NCI-H510A (cell line): Measurements from ENCODE around the gene C3orf20.

Source experiments
- DNase-seq: peaks from one replicate; lab custom pipeline; 2025; lab: John Stamatoyannopoulos, UW

Gene C3orf20

DNA sequence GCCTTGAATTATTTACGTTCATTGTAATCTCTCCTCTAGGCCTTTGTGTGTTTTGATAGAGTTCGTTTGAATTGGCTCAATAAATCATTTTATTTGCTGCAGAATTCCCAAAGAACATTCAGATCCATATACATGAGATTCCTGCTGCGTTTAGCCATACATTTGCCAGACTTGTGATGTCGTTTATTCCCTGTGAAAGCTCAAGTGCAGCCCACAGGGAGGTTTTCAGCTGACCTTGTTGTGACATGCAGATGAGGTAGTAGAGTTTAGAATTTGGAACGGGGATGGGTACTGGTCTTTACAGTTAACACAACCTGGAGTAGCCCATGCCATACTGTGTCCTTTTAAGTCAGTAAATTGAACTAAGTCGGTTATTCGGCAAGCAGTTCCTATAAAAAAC is at the start of gene C3orf20:
Gene C3orf20 (plus strand): TSS at position 301 of the 400 bp plus-strand sequence. CDS start 7,573 bp downstream, outside the sequence.
- DNase-seq = no peak

DNA sequence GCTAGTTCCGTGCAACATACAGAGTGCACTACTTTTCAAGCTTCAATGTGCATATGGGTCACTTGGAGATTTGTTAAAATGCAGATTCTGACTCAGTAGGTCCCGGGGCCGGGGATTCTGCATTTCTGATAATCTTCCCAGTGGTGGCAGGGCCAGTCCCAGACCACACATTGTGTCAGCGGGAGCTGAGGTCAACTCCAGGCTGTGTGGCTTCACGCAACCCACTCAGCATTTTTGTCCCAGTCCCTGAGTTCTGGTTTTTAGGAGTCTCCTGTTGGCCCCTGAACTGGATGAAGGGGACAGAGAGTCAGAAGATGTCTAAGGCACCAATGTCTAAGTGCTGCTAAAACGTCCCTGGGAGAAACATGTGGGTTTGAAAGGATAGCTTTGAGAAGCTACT is 49.5 kb upstream of the C3orf20 start:
- no peak for DNase-seq

DNA sequence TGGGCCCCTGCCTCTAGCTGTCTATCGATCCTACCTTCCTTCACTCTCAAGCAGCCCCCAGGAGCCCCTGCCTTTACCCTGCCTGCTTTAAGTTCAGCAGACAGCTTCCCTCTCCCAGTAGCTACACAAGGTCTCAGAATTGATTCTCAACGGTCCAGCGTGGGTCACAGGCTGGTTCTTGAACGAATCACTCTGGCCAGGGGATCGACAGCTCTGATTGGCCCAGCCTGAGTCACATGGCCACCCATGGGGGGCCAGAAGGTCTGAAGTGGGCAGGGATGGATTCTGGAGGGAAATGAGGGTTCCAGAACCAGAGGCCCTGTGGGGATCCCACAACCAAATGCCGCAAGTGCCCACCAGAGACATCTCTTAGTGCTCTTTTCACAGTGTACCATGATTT is 47.1 kb upstream of the C3orf20 start:
- DNase-seq = no peak

GRCh38 chr3:14628406-14628805 is 46.5 kb upstream of the C3orf20 start:
- DNase-seq = no peak

DNA sequence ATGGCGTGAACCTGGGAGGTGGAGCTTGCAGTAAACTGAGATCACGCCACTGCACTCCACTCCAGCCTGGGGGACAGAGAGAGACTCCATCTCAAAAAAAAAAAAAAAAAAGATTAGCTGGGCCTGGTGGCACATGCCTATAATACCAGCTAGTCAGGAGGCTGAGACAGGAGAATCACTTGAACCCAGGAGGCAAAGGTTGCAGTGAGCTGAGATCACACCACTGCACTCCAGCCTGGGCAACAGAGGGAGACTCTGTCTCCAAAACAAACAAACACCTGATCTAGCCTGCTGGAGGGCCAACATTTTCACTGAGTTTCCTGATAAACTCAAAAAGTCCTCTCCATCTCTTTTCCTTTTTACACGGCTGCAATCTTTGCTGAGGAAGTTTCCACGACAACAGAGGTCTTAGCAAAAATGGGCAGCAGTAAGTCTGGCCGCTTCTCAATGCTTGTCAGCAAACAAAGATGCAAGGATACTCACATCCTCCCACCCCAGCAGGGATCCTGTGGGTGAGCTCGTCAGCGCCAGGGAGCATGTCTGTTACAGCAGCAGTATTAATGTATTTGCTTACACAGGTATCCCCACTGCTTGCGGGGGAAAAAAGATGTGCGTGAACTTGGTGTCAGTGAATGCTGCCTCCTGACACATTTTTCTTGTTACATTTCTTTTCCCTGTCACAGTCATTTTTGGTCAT is 44.4 kb upstream of the C3orf20 start:
- no peak for DNase-seq

DNA sequence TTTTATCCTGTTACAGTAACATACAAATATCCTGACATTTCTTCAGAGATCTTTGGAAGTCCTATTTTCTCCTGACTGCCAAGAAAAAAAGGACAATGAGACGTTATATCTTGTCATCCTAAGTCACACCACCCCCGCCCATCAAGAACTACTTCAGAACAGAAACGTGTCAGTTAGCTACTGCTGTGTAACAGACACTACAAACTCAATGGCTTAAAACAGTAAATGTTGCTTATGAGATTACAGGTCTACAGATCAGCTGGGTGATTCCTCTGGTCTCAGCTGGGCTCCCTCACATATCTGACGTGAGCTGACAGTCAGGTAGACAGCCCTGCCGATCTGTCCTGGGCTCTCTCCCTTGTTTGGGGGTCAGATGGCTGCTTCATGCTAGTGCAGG is 43.8 kb upstream of the C3orf20 start:
- DNase-seq = no peak

DNA sequence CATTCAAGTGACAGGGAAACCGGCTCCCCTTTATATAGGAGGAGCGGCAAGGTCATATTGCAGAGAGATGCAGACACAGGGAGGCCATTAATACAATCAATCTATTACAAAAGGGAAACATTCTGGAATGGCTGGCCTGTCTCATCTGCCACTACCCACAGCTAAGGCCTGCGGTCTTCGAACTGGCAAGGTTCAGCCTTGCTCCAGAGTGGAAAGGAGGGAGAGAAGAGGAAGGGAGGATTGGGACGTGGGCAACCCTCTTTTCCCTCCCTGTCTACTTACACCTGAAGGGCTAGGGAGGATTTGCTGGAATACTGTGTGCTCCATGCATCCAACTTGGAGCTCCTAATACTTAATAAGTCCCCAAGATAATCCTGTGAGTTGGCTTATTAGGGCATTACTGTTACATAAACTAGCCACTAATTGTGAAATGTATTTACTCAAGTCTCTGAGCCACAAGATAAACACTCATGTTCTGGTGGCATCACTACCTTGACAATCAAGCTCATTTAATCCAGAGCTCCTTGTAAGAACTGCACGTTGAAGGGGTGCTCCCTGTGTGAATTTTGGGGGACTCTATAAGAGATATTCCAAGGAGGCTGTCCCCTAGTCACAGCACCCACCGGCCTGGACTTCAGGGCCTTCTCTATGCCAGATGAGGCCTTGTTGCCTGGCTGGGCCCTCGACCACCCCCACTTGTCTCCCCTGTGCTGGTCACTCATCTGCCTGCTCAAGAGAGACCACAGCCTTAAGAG is 43.1 kb upstream of the C3orf20 start:
- no peak for DNase-seq

DNA sequence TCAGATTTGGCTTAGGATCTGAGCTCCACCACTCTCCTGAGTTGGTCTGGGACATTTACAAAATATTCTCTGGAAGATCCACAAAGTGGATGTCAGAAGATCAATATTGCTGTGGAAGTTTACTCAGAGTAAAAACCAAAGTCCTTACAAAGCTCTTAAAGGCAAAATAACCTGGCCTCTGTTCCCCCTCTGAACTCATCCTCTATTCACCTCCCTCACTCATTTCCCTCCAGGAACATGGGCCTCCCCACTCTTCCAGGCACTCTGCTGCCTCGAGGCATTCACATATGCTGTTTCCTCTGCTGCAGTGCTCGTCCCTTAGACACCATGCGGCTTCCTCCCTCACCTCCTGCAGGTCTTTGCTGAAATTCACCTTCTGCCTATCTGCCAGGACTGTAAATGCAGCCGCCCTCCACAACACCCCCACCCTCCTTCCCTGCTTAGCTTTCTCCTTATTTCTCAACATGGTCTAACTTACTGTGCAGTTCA is 42.5 kb upstream of the C3orf20 start:
- DNase-seq = no peak

DNA sequence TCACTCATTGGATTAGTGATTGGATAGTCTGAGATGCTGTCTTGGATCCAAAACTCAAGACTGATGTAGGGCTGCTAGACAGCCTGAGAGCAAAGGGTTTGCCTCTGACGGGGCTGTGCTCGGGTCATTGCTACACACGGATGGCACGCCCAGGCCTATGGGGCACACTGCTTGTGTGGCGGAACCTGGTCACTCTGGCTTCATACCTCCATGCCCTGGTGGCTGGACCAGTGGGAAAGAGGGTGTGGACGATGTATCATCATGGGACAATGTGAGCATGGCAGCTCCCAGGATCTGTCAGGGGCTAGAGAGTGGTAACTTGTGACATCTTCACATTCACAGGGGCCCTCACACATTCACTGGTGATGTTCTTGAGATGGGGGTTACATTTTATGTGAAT is 41.5 kb upstream of the C3orf20 start:
- DNase-seq = no peak

GRCh38 chr3:14633819-14634424 is 41.0 kb upstream of the C3orf20 start:
- DNase-seq = no peak

- no peak for DNase-seq
Measured at GRCh38 chr3:14634763-14635400, 40.1 kb upstream of the C3orf20 start.

- no peak for DNase-seq
Measured at GRCh38 chr3:14636496-14637087, 38.3 kb upstream of the C3orf20 start.

GRCh38 chr3:14640157-14640562 is 34.8 kb upstream of the C3orf20 start:
- no peak for DNase-seq

GRCh38 chr3:14640734-14641133 is 34.2 kb upstream of the C3orf20 start:
- DNase-seq = no peak

GRCh38 chr3:14641346-14641745 is 33.6 kb upstream of the C3orf20 start:
- no peak for DNase-seq

- DNase-seq = no peak
Measured at GRCh38 chr3:14645453-14645852, 29.5 kb upstream of the C3orf20 start.

DNA sequence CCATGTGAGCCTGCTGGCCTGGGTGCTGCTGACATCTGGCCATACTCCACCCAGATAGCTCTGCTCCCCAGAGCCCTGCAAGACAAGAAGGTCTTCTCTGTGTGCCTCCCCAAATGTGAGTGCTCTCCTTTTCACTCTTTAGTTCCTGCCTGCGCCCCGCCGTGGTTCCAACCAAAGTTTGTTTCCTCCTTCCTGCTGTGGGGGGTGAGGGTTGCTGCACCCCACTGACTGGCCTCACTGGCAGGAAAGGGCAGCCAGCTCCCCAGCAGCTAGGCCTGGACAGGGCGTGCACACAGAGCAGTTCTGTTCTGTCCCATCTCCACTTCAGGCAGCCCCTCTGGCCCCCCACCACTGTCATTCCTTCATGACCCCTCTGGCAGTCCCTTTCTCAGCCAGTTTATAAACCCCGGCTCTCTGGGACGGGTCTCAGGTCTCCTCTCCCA is 28.8 kb upstream of the C3orf20 start:
- no peak for DNase-seq

- DNase-seq = no peak
Measured at GRCh38 chr3:14646589-14647413, 28.1 kb upstream of the C3orf20 start.

- no peak for DNase-seq
Measured at GRCh38 chr3:14647976-14648955, 26.7 kb upstream of the C3orf20 start.

GRCh38 chr3:14649466-14649865 is 25.5 kb upstream of the C3orf20 start:
- no peak for DNase-seq
